Ishikawa (cell line): ENCODE data around the gene AGRP.

Source experiments
- EP300 ChIP-seq: IDR thresholded peaks from 2 replicates; pipeline ENCODE4 v1.6.1; 2012; ENCODE audit warnings: borderline replicate concordance
- NFIC ChIP-seq: IDR thresholded peaks from 2 replicates; pipeline ENCODE4 v1.6.1; 2012
- TAF1 ChIP-seq: IDR thresholded peaks from 2 replicates; pipeline ENCODE4 v1.6.1; 2012; ENCODE audit warnings: low read depth, mild to moderate bottlenecking
- TCF12 ChIP-seq: IDR thresholded peaks from 2 replicates; pipeline ENCODE4 v1.6.1; 2012; ENCODE audit warnings: low read depth
- YY1 ChIP-seq: IDR thresholded peaks from 2 replicates; pipeline ENCODE4 v1.6.1; 2012; ENCODE audit warnings: low read depth
- TF ChIP-seq, protein P1 (sequence below): IDR thresholded peaks from 2 replicates; pipeline ENCODE4 v1.6.1; 2012

- TF ChIP-seq, protein P1, sequence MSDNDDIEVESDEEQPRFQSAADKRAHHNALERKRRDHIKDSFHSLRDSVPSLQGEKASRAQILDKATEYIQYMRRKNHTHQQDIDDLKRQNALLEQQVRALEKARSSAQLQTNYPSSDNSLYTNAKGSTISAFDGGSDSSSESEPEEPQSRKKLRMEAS: no peak
- no peak for TF ChIP-seq TCF12
- no peak for TF ChIP-seq TAF1
- TF ChIP-seq NFIC: no peak
- no peak for TF ChIP-seq EP300
- no peak for TF ChIP-seq YY1
Observed at GRCh38 chr16:67516296-67517154, 33.2 kb upstream of the AGRP start.
